H1 (cell line): ENCODE measurements around the gene DOCK1. TPM values are rescaled to one million over a fixed set of nuclear protein-coding genes. Genes with fewer than 3 reads are reported as not detected.

Experiments
- CTCF ChIA-PET: fragments of 300-600 bp; sonication (Branson Sonifier 250); formaldehyde crosslinking; loops from one replicate; lab custom pipeline; 2021; ENCODE audit not compliant: partially characterized antibody; lab: Charles Lee
- POLR2A ChIA-PET: fragments of 300-600 bp; sonication (Branson Sonifier 250); formaldehyde crosslinking; loops from one replicate; lab custom pipeline; 2021; ENCODE audit warnings: inconsistent platforms; ENCODE audit not compliant: partially characterized antibody; lab: Charles Lee
- DNase-seq, 2 experiments: peaks; one replicate each; pipeline versions ENCODE4 v3.0.0 to v3.0.0-alpha.2; 2010 to 2022; ENCODE audit warnings: low spot score in 2 of 2, low read depth in 1 of 2, mixed read lengths in 1 of 2
- FAIRE-seq: peaks from 2 replicates; lab custom pipeline; 2011; peaks lifted over from hg19 to GRCh38; lab: Jason Lieb, UNC
- H2AFZ ChIP-seq: 2 replicates; pipeline ENCODE4 v1.8.1; 2012; ENCODE audit warnings: low read length, inconsistent platforms
- H2AK5ac ChIP-seq: 2 replicates; pipeline ENCODE4 v1.6.1; 2013; ENCODE audit warnings: low read depth, low read length
- H2BK120ac ChIP-seq: replicated peaks from 2 replicates; pipeline ENCODE3; 2013; ENCODE audit warnings: low read depth, low read length, inconsistent platforms
- H2BK12ac ChIP-seq: 2 replicates; pipeline ENCODE4 v1.6.1; 2013; ENCODE audit warnings: low read depth, low read length
- H2BK15ac ChIP-seq: 2 replicates; pipeline ENCODE4 v1.6.1; 2013; ENCODE audit warnings: low read length
- H2BK20ac ChIP-seq: 2 replicates; pipeline ENCODE4 v1.6.1; 2013; ENCODE audit warnings: low read length
- H2BK5ac ChIP-seq: 2 replicates; pipeline ENCODE4 v1.6.1; 2013; ENCODE audit warnings: low read depth, low read length
- H3K14ac ChIP-seq: 2 replicates; pipeline ENCODE4 v1.6.1; 2013; ENCODE audit warnings: inconsistent platforms; ENCODE audit not compliant: insufficient read length
- H3K18ac ChIP-seq: 2 replicates; pipeline ENCODE4 v1.6.1; 2013; ENCODE audit warnings: low read length; ENCODE audit errors: extremely low read depth
- H3K23ac ChIP-seq: 2 replicates; pipeline ENCODE4 v1.6.1; 2013; ENCODE audit warnings: inconsistent platforms; ENCODE audit not compliant: insufficient read length
- H3K23me2 ChIP-seq: 2 replicates; pipeline ENCODE4 v1.6.1; 2013; ENCODE audit warnings: low read depth, low read length
- H3K27ac ChIP-seq: 2 replicates; pipeline ENCODE4 v1.6.1; 2011; ENCODE audit warnings: low read depth, low read length, inconsistent platforms
- H3K27me3 ChIP-seq, 4 experiments: replicated peaks in 1 of 4; 1 replicate in 1 of 4; 2 replicates in 3 of 4; pipeline versions ENCODE4 v1.6.1 to v1.8.1; 2011 to 2013; ENCODE audit warnings: low read length in 3 of 4, mild to moderate bottlenecking in 3 of 4, inconsistent platforms in 2 of 4, mixed read lengths in 2 of 4, moderate library complexity in 1 of 4; ENCODE audit not compliant: control insufficient read depth in 3 of 4, insufficient read depth in 3 of 4; ENCODE audit errors: extremely low read depth in 1 of 4
- H3K36me3 ChIP-seq, 4 experiments: 2 replicates each; pipeline versions ENCODE4 v1.6.1 to v1.8.1; 2011 to 2013; ENCODE audit warnings: mild to moderate bottlenecking in 4 of 4, low read length in 3 of 4, moderate library complexity in 2 of 4, control low read depth in 1 of 4, inconsistent platforms in 1 of 4; ENCODE audit not compliant: insufficient read depth in 4 of 4, control insufficient read depth in 2 of 4
- H3K4ac ChIP-seq: replicated peaks from 2 replicates; pipeline ENCODE3; 2013; ENCODE audit warnings: low read length, low read depth, mixed read lengths, inconsistent platforms; ENCODE audit not compliant: insufficient read length
- H3K4me1 ChIP-seq, 4 experiments: replicated peaks in 1 of 4; 1 replicate in 1 of 4; 2 replicates in 3 of 4; pipeline versions ENCODE4 v1.6.1 to v1.8.1; 2011 to 2013; ENCODE audit warnings: low read length in 3 of 4, inconsistent platforms in 2 of 4, mixed read lengths in 1 of 4; ENCODE audit not compliant: insufficient read depth in 4 of 4, control insufficient read depth in 3 of 4
- H3K4me2 ChIP-seq, 2 experiments: 2 replicates each; pipeline versions ENCODE4 v1.6.1 to v1.8.1; 2011 to 2013; ENCODE audit warnings: low read depth in 2 of 2, low read length in 2 of 2, control low read depth in 1 of 2, inconsistent platforms in 1 of 2, mild to moderate bottlenecking in 1 of 2; ENCODE audit not compliant: insufficient read depth in 1 of 2
- H3K4me3 ChIP-seq, 4 experiments: fragments of 200-600, 300-600 bp in 1 of 4; sonication (generic), shearing (Covaris generic), sonication (Bioruptor Twin) in 1 of 4; 2 replicates each; pipeline versions ENCODE4 v1.5.1 to v1.8.1; 2011 to 2016; ENCODE audit warnings: low read length in 4 of 4, low read depth in 3 of 4, control low read depth in 2 of 4, inconsistent platforms in 2 of 4, mild to moderate bottlenecking in 2 of 4, mixed read lengths in 1 of 4, moderate library complexity in 1 of 4; ENCODE audit not compliant: insufficient read depth in 2 of 4; ENCODE audit errors: extremely low read depth in 1 of 4
- H3K56ac ChIP-seq: replicated peaks from 2 replicates; pipeline ENCODE3; 2013; ENCODE audit warnings: low read depth, mild to moderate bottlenecking, mixed read lengths, low read length, inconsistent platforms; ENCODE audit not compliant: insufficient read length
- H3K79me1 ChIP-seq: 2 replicates; pipeline ENCODE4 v1.6.1; 2013; ENCODE audit warnings: low read depth, low read length, control low read depth
- H3K79me2 ChIP-seq, 2 experiments: 2 replicates each; pipeline versions ENCODE4 v1.6.1 to v1.8.1; 2012 to 2013; ENCODE audit warnings: low read length in 2 of 2, mild to moderate bottlenecking in 2 of 2, inconsistent platforms in 1 of 2; ENCODE audit not compliant: insufficient read depth in 2 of 2, control insufficient read depth in 1 of 2
- H3K9ac ChIP-seq, 4 experiments: replicated peaks in 1 of 4; 1 replicate in 1 of 4; 2 replicates in 3 of 4; pipeline versions ENCODE4 v1.6.1 to v1.8.1; 2011 to 2013; ENCODE audit warnings: low read depth in 3 of 4, low read length in 3 of 4, control low read depth in 2 of 4, mild to moderate bottlenecking in 2 of 4, moderate library complexity in 2 of 4, inconsistent platforms in 1 of 4; ENCODE audit errors: extremely low read depth in 1 of 4
- H3K9me3 ChIP-seq, 2 experiments: 2 replicates each; pipeline versions ENCODE4 v1.6.1 to v1.8.1; 2012 to 2013; ENCODE audit warnings: mild to moderate bottlenecking in 2 of 2, moderate library complexity in 2 of 2, control low read depth in 1 of 2, inconsistent platforms in 1 of 2, low read depth in 1 of 2, low read length in 1 of 2, mixed read lengths in 1 of 2; ENCODE audit not compliant: insufficient read depth in 2 of 2
- H4K20me1 ChIP-seq, 2 experiments: replicated peaks in 1 of 2; 2 replicates each; pipeline versions ENCODE3 to v1.8.1; 2011 to 2013; ENCODE audit warnings: inconsistent platforms in 2 of 2, low read length in 2 of 2, mild to moderate bottlenecking in 1 of 2; ENCODE audit not compliant: insufficient read depth in 2 of 2, control insufficient read depth in 1 of 2
- H4K5ac ChIP-seq: 2 replicates; pipeline ENCODE4 v1.6.1; 2013; ENCODE audit warnings: low read length, low read depth, mixed read lengths, inconsistent platforms; ENCODE audit not compliant: insufficient read length
- H4K8ac ChIP-seq: 2 replicates; pipeline ENCODE4 v1.8.0; 2013; ENCODE audit warnings: mild to moderate bottlenecking, moderate library complexity, low read length, inconsistent platforms; ENCODE audit not compliant: insufficient read depth; ENCODE audit errors: extremely low read depth
- H4K91ac ChIP-seq: replicated peaks from 2 replicates; pipeline ENCODE3; 2013; ENCODE audit warnings: low read length, mixed read lengths, inconsistent platforms; ENCODE audit not compliant: insufficient read length
- E2F6 ChIP-seq: IDR thresholded peaks from 2 replicates; pipeline ENCODE4 v1.6.1; 2012; ENCODE audit warnings: inconsistent platforms
- KDM4A ChIP-seq: IDR thresholded peaks from one replicate; pipeline ENCODE4 v1.7.1; 2012; ENCODE audit warnings: low read depth, mild to moderate bottlenecking, moderate library complexity, low read length, inconsistent platforms; ENCODE audit not compliant: severe bottlenecking
- WGBS, 2 experiments: shearing (Covaris generic) in 1 of 2; methylation state at CpG; one replicate each; pipeline versions ENCODE4 v1.1.6 to v1.1.7; 2013 to 2015; ENCODE audit warnings: low lambda C conversion rate in 2 of 2, mixed read lengths in 2 of 2, inconsistent platforms in 1 of 2, low coverage in 1 of 2, missing lambda C conversion rate in 1 of 2; ENCODE audit not compliant: insufficient replicate concordance in 2 of 2, insufficient coverage in 1 of 2, insufficient read length in 1 of 2; ENCODE audit errors: extremely low coverage in 1 of 2, missing lambda C conversion rate in 1 of 2; 5-methylcytosine and 5-hydroxymethylcytosine counted together
- polyA plus RNA-seq, 7 experiments: library from polyadenylated mRNA; depleted of rRNA in 3 of 7; stranded (reverse) in 5 of 7; unstranded in 2 of 7; fragments of >200 nt in 5 of 7; fragments of 200-250 nt in 2 of 7; gene quantifications; 1 replicate in 5 of 7; 2 replicates in 1 of 7; 4 replicates in 1 of 7; pipeline versions ENCODE4 v1.2.1 to v1.2.3, GENCODE V29; 2011 to 2013; ENCODE audit warnings: missing spikeins in 2 of 7, mixed read lengths in 2 of 7
- total RNA-seq: library from RNA; stranded (reverse); fragmentation: NEBNext Ultra II Directional; extraction: Animal tissue kit (Norgen Biotek cat#: 25700); gene quantifications from 2 replicates; pipeline ENCODE4 v1.2.1, GENCODE V29; 2021

DOCK1 gene
- total and polyA plus RNA-seq, 2 of the 8 experiments (the other 6 are each of a cell fraction or from before 2014, with no cell fraction given), result 11.6 to 53.0 TPM

GRCh38 chr10:127278001-127278400 is 372.8 kb downstream of the DOCK1 start:
- Histone ChIP-seq H4K20me1 (no peaks in the 10 kb centered on the region), H2BK5ac (no peak overlapping the region), H3K23me2 (no peaks in the 10 kb centered on the region), H3K14ac (no peak overlapping the region), H3K56ac (no peak overlapping the region), H3K4me3 (no peak overlapping the region), H3K23ac (no peak overlapping the region), H2BK15ac (no peak overlapping the region), H2BK20ac (no peak overlapping the region), H2AFZ (no peak overlapping the region), H3K36me3 (peaks cover 0 to 5% (median 0%) of the 10 kb centered on the region in 4 experiments; a peak in 4 of 8 replicates), H3K9me3 (peaks cover 10% of the 10 kb centered on the region in 2 experiments), H3K9ac (no peak overlapping the region), H3K18ac (no peak overlapping the region), H3K79me1 (no peaks in the 10 kb centered on the region; the same call in 1 of the 2 replicates), H4K91ac (no peak overlapping the region), H3K27ac (no peak overlapping the region), H3K4me2 (no peak overlapping the region), H4K8ac (no peak overlapping the region), H2BK12ac (no peak overlapping the region), H3K4me1 (no peaks in the 10 kb centered on the region), H2AK5ac (no peak overlapping the region), H3K4ac (no peak overlapping the region), H4K5ac (no peak overlapping the region), H3K27me3 (no peaks in the 10 kb centered on the region), H2BK120ac (no peak overlapping the region), H3K79me2 (no peaks in the 10 kb centered on the region)
- DNase-seq (no peak), FAIRE-seq (no peak)
- TF ChIP-seq E2F6 (peak; percentile 56; the same call in 1 of the 2 replicates), KDM4A (no peak)
- WGBS, 2 experiments, result 89% methylated on average over 5 of the region's 5 CpGs; no CpG with 5 or more reads in 1 of the 2 experiments
- ChIA-PET POLR2A (no interaction called here), CTCF (interaction anchor here (1.3 kb wide), 1 partner anchor 18 kb away, joined by 3 read pairs; no protein-coding TSS in a partner anchor)
